A549 (cell line): ENCODE data around the gene CALML3. TPM values are rescaled to one million over a fixed set of nuclear protein-coding genes. Genes with fewer than 3 reads are reported as not detected.

ENCODE experiments used
- ATAC-seq, 2 experiments: fragments of 200-7000 bp in 1 of 2; fragments of >200 bp in 1 of 2; cut with Nextera tagmentation in 1 of 2; cut with Tn5 transposase in 1 of 2; 3 replicates each; pipeline versions ENCODE4 v1.8.0 to v1.9.1; 2018 to 2020; ENCODE audit warnings: mild to moderate bottlenecking in 1 of 2, moderate library complexity in 1 of 2
- CTCF ChIA-PET: fragments of 300-600 bp; sonication (Branson Sonifier 250); formaldehyde crosslinking; extraction: SDS; loops from one replicate; lab custom pipeline; 2021; ENCODE audit warnings: antibody characterized with exemption, inconsistent platforms; lab: Yijun Ruan, JAX
- POLR2A ChIA-PET: fragments of 350-600 bp; formaldehyde crosslinking; extraction: SDS; loops from one replicate; lab custom pipeline; 2021; ENCODE audit warnings: antibody characterized with exemption, inconsistent platforms; lab: Yijun Ruan, JAX
- DNase-seq, 2 experiments: peaks; one replicate each; pipeline versions ENCODE4 v3.0.0 to v3.0.0-alpha.2; 2011 to 2016; ENCODE audit warnings: low read depth in 1 of 2, low spot score in 1 of 2
- FAIRE-seq: peaks from 2 replicates; lab custom pipeline; 2011; peaks lifted over from hg19 to GRCh38; lab: Jason Lieb, UNC
- H3K27ac ChIP-seq, 2 experiments: fragments of >200 bp; sonication (Bioruptor Twin); formaldehyde crosslinking; 3 replicates each; pipeline ENCODE4 v1.5.1; 2016 to 2017
- H3K4me1 ChIP-seq: fragments of >200 bp; sonication (Bioruptor Twin); formaldehyde crosslinking; 3 replicates; pipeline ENCODE4 v1.6.1; 2016
- H3K4me2 ChIP-seq: fragments of >200 bp; sonication (Bioruptor Twin); formaldehyde crosslinking; 3 replicates; pipeline ENCODE4 v1.6.1; 2016
- H3K4me3 ChIP-seq: fragments of >200 bp; sonication (Bioruptor Twin); formaldehyde crosslinking; 3 replicates; pipeline ENCODE4 v1.5.1; 2016
- H3K9me3 ChIP-seq: fragments of >200 bp; sonication (Bioruptor Twin); formaldehyde crosslinking; 3 replicates; pipeline ENCODE4 v1.6.1; 2016
- BHLHE40 ChIP-seq: IDR thresholded peaks from 2 replicates; pipeline ENCODE4 v1.6.1; 2012; ENCODE audit warnings: low read depth, low read length, inconsistent platforms
- CBX8 ChIP-seq: fragments of 200-600 bp; sonication (generic); IDR thresholded peaks from 2 replicates; pipeline ENCODE4 v1.6.1; 2016
- CHD2 ChIP-seq: fragments of 150-350 bp; IDR thresholded peaks from 2 replicates; pipeline ENCODE4 v1.6.1; 2014; ENCODE audit warnings: low read length; ENCODE audit not compliant: partially characterized antibody
- CHD4 ChIP-seq: fragments of 200-600 bp; sonication (generic); IDR thresholded peaks from 2 replicates; pipeline ENCODE4 v1.6.1; 2016; ENCODE audit warnings: antibody characterized with exemption, mild to moderate bottlenecking, borderline replicate concordance
- EHF ChIP-seq: fragments of 250-450 bp; sonication (Bioruptor Pico); IDR thresholded peaks from 2 replicates; pipeline ENCODE4 v1.5.0; 2020; ENCODE audit warnings: mild to moderate bottlenecking
- EHMT2 ChIP-seq: fragments of 200-600 bp; sonication (generic); IDR thresholded peaks from 2 replicates; pipeline ENCODE4 v1.6.1; 2016; ENCODE audit warnings: antibody characterized with exemption, low read depth, mild to moderate bottlenecking, moderate library complexity
- FOSB ChIP-seq: fragments of 250-450 bp; sonication (Bioruptor Pico); IDR thresholded peaks from 2 replicates; pipeline ENCODE4 v1.5.0; 2020; ENCODE audit warnings: mild to moderate bottlenecking, moderate library complexity
- FOXS1 ChIP-seq: fragments of 250-450 bp; sonication (Bioruptor Pico); IDR thresholded peaks from 2 replicates; pipeline ENCODE4 v1.5.0; 2020; ENCODE audit warnings: mild to moderate bottlenecking, moderate library complexity
- HES2 ChIP-seq: fragments of >200 bp; sonication (Bioruptor Twin); formaldehyde crosslinking; IDR thresholded peaks from 2 replicates; pipeline ENCODE4 v1.6.1; 2016
- HEYL ChIP-seq: fragments of 250-450 bp; sonication (Bioruptor Pico); IDR thresholded peaks from 2 replicates; pipeline ENCODE4 v1.8.0; 2021; ENCODE audit warnings: mild to moderate bottlenecking, moderate library complexity
- KDM5A ChIP-seq: fragments of 200-600 bp; sonication (generic); IDR thresholded peaks from 2 replicates; pipeline ENCODE4 v1.6.1; 2016; ENCODE audit warnings: antibody characterized with exemption, mild to moderate bottlenecking
- NPAS2 ChIP-seq: fragments of 250-450 bp; sonication (Bioruptor Pico); IDR thresholded peaks from 2 replicates; pipeline ENCODE4 v1.8.0; 2022; ENCODE audit warnings: mild to moderate bottlenecking, moderate library complexity, borderline replicate concordance
- RAD21 ChIP-seq, 2 experiments: fragments of >200 bp in 1 of 2; sonication (Bioruptor Twin) in 1 of 2; formaldehyde crosslinking in 1 of 2; IDR thresholded peaks in 1 of 2; conservative IDR thresholded peaks in 1 of 2; 2 replicates in 1 of 2; 3 replicates in 1 of 2; pipeline ENCODE4 v1.6.1; 2012 to 2018; ENCODE audit warnings: inconsistent platforms in 1 of 2
- REST ChIP-seq: fragments of 200-600 bp; sonication (generic); IDR thresholded peaks from 2 replicates; pipeline ENCODE4 v1.6.1; 2016; ENCODE audit warnings: antibody characterized with exemption, mild to moderate bottlenecking, moderate library complexity
- SREBF2 ChIP-seq: fragments of 450-650 bp; IDR thresholded peaks from 2 replicates; pipeline ENCODE4 v1.6.1; 2014; ENCODE audit warnings: mild to moderate bottlenecking, moderate library complexity
- TFCP2L1 ChIP-seq: fragments of 250-450 bp; sonication (Bioruptor Pico); IDR thresholded peaks from 2 replicates; pipeline ENCODE4 v1.5.0; 2021; ENCODE audit warnings: mild to moderate bottlenecking
- ZFP36 ChIP-seq: fragments of 450-650 bp; IDR thresholded peaks from 2 replicates; pipeline ENCODE4 v1.6.1; 2014; ENCODE audit warnings: borderline replicate concordance; ENCODE audit not compliant: partially characterized antibody
- WGBS: methylation state at CpG from one replicate; pipeline ENCODE4 v1.1.6; 2017; ENCODE audit errors: missing lambda C conversion rate; 5-methylcytosine and 5-hydroxymethylcytosine counted together
- polyA plus RNA-seq, 4 experiments: library from polyadenylated mRNA; depleted of rRNA in 3 of 4; stranded (reverse); fragments of >200 nt; fragmentation: RNase III in 1 of 4; extraction: RNeasy Plus Mini Kit Qiagen cat#74134 plus additional on column Dnase treatment in 1 of 4; gene quantifications; 2 replicates in 3 of 4; 3 replicates in 1 of 4; pipeline ENCODE4 v1.2.3, GENCODE V29; 2011 to 2017

CALML3 gene
- polyA plus RNA-seq, 2 of the 4 experiments (the other 2 are of a cell fraction): not detected

GRCh38 chr10:5564537-5565204 is 39.9 kb downstream of the CALML3 start:
- no peak for TF ChIP-seq FOSB
- TF ChIP-seq KDM5A: no peak
- TF ChIP-seq CBX8: no peak
- TF ChIP-seq NPAS2 (CRISPR knock-in tag): no peak
- no peak for TF ChIP-seq EHF (CRISPR knock-in tag)
- TF ChIP-seq REST: no peak
- no peak for TF ChIP-seq RAD21 (conservative IDR thresholded peaks at IDR 0.05 in 1 of 2, IDR thresholded peaks at IDR 0.05 in 1 of 2)
- H3K4me2 ChIP-seq: no peak overlapping the region
- peak overlapping the region in 1 of 2 experiments; percentile 43; a peak in 2 of 6 replicates for H3K27ac ChIP-seq
- H3K9me3 ChIP-seq: no peaks in the 10 kb centered on the region
- H3K4me3 ChIP-seq: no peak overlapping the region
- FAIRE-seq (no peak), DNase-seq (no peak), ATAC-seq (no peak)
- 87% methylated on average over 15 of the region's 17 CpGs for WGBS
- ChIA-PET CTCF (interaction anchor here (4.0 kb wide), 1 partner anchor 59 kb away, joined by 24 read pairs; no protein-coding TSS in a partner anchor), POLR2A (no interaction called here)
- peaks cover 9% of the 10 kb centered on the region for H3K4me1 ChIP-seq

- WGBS: 87% methylated on average over 8 of the region's 8 CpGs
- H3K9me3 ChIP-seq: no peaks in the 10 kb centered on the region
- TF ChIP-seq HEYL (CRISPR knock-in tag): no peak
- no peak for TF ChIP-seq EHMT2
- no peak for TF ChIP-seq HES2
- no peak for TF ChIP-seq FOXS1
- no peak for TF ChIP-seq ZFP36
- TF ChIP-seq SREBF2: no peak
- TF ChIP-seq CHD4: no peak
- no peak for TF ChIP-seq BHLHE40
- no peak for TF ChIP-seq TFCP2L1
- FAIRE-seq: no peak
- H3K27ac ChIP-seq: 0 out of 6 replicates have a peak overlapping the region, but pooled peaks of 1 of the 2 experiments have one; percentile 9
- no peak overlapping the region for H3K4me2 ChIP-seq
- ATAC-seq: no peak
- peaks cover 4% of the 10 kb centered on the region for H3K4me1 ChIP-seq
- POLR2A ChIA-PET: no interaction called here
- CTCF ChIA-PET: interaction anchor here (1.1 to 4.0 kb wide), 2 partner anchors 12 to 58 kb away, joined by 3 to 24 read pairs; no protein-coding TSS in a partner anchor
- no peak overlapping the region for H3K4me3 ChIP-seq
- DNase-seq: no peak
Measured at GRCh38 chr10:5565205-5565545, 40.4 kb downstream of the CALML3 start.

- 85% methylated on average over 21 of the region's 23 CpGs for WGBS
- TF ChIP-seq HEYL (CRISPR knock-in tag) (no peak), CHD2 (no peak)
- Histone ChIP-seq H3K4me2 (no peak overlapping the region), H3K9me3 (no peaks in the 10 kb centered on the region), H3K27ac (no peak overlapping the region), H3K4me3 (no peak overlapping the region), H3K4me1 (no peaks in the 10 kb centered on the region)
- POLR2A ChIA-PET: no interaction called here
- no peak for DNase-seq
- CTCF ChIA-PET: interaction anchor here (1.1 to 4.0 kb wide), 6 partner anchors 7 to 124 kb away, joined by 3 to 24 read pairs (median 4); no protein-coding TSS in a partner anchor
- FAIRE-seq: no peak
- no peak for ATAC-seq
Measured at GRCh38 chr10:5565671-5566581, 41.2 kb downstream of the CALML3 start.
